Gastrocnemius medialis (tissue), 4 donors: ENCODE measurements around the gene PPCDC.

Source experiments
- CTCF ChIP-seq, 5 experiments: fragments of 450-650 bp in 3 of 5; fragments of 200-600 bp in 2 of 5; sonication (generic) in 2 of 5; IDR thresholded peaks in 4 of 5; conservative IDR thresholded peaks in 1 of 5; 1 replicate in 4 of 5; 2 replicates in 1 of 5; pipeline ENCODE4 v1.5.1; 2016 to 2019; ENCODE audit warnings: antibody characterized with exemption in 5 of 5, mild to moderate bottlenecking in 3 of 5, moderate library complexity in 3 of 5
- POLR2A ChIP-seq, 2 donors: fragments of 450-650 bp; IDR thresholded peaks; one replicate each; pipeline ENCODE4 v1.6.1; 2017; ENCODE audit warnings: antibody characterized with exemption in 2 of 2, mild to moderate bottlenecking in 2 of 2, moderate library complexity in 2 of 2

- no peak for TF ChIP-seq CTCF (IDR thresholded peaks at IDR 0.05 in 4 of 5, conservative IDR thresholded peaks at IDR 0.05 in 1 of 5)
- no peak for TF ChIP-seq POLR2A (IDR thresholded peaks at IDR 0.05)
Observed at GRCh38 chr15:75064846-75065245, 41.5 kb downstream of the PPCDC start.
